ENCODE measurements around the gene SLC5A10. TPM values are rescaled to one million over a fixed set of nuclear protein-coding genes. Genes with fewer than 3 reads are reported as not detected.

Gene SLC5A10
- total RNA-seq, 1 experiment from 2014 or later, result not detected

GRCh38 chr17:19003543-19004420 is 51.8 kb downstream of the SLC5A10 start:
- H3K27me3 ChIP-seq (replicated peaks; ENCODE audit: insufficient read depth, low read depth, low read length, poor library complexity), result no peaks in the 10 kb centered on the region
- peak overlapping the region; percentile 68 for H3K27ac ChIP-seq (ENCODE audit: low read depth, low read length, poor library complexity, severe bottlenecking)
- peak overlapping the region; percentile 68 for H3K4me3 ChIP-seq (ENCODE audit: low read depth, low read length, poor library complexity, severe bottlenecking)
- BruUV-seq (replicated peaks), result no TSS peak
- DNase-seq (ENCODE audit: low spot score), result peak; percentile 21
- POLR2A ChIA-PET (ENCODE audit: low non-redundant PET), result no interaction called here
- TF ChIP-seq EZH2 (IDR thresholded peaks at IDR 0.05; ENCODE audit: borderline replicate concordance, low read depth, low read length, poor library complexity, severe bottlenecking), result no peak
- TF ChIP-seq CTCF (conservative IDR thresholded peaks at IDR 0.05; ENCODE audit: low read depth, low read length), result no peak
- CTCF ChIA-PET, result interaction anchor here (0.9 kb wide), 1 partner anchor 43 kb away, joined by 6 read pairs; no protein-coding TSS in a partner anchor
- H3K9me3 ChIP-seq (ENCODE audit: low read depth, low read length, poor library complexity, severe bottlenecking), result no peaks in the 10 kb centered on the region
- no peaks in the 10 kb centered on the region for H3K36me3 ChIP-seq (ENCODE audit: insufficient read depth, low read length, poor library complexity, severe bottlenecking)
- H3K4me1 ChIP-seq (ENCODE audit: insufficient read depth, low read length, poor library complexity, severe bottlenecking), result no peaks in the 10 kb centered on the region
- intact Hi-C loops (cut with micrococcal nuclease; ENCODE audit: unreplicated experiment), result no loop called here

- CTCF ChIA-PET, result interaction anchor here (0.9 kb wide), 1 partner anchor 43 kb away, joined by 6 read pairs; no protein-coding TSS in a partner anchor
- peak within 1 kb of the TSS; percentile 68 for H3K27ac ChIP-seq (ENCODE audit: low read depth, low read length, poor library complexity, severe bottlenecking)
- H3K27me3 ChIP-seq (replicated peaks; ENCODE audit: insufficient read depth, low read depth, low read length, poor library complexity), result no peaks in the 10 kb centered on the region
- POLR2A ChIA-PET (ENCODE audit: low non-redundant PET), result no interaction called here
- TF ChIP-seq EZH2 (IDR thresholded peaks at IDR 0.05; ENCODE audit: borderline replicate concordance, low read depth, low read length, poor library complexity, severe bottlenecking) (no peak), CTCF (conservative IDR thresholded peaks at IDR 0.05; ENCODE audit: low read depth, low read length) (no peak)
- no peaks in the 10 kb centered on the region for H3K9me3 ChIP-seq (ENCODE audit: low read depth, low read length, poor library complexity, severe bottlenecking)
- no peaks in the 10 kb centered on the region for H3K4me1 ChIP-seq (ENCODE audit: insufficient read depth, low read length, poor library complexity, severe bottlenecking)
- DNase-seq (ENCODE audit: low spot score), result peak; percentile 67
- intact Hi-C loops (cut with micrococcal nuclease; ENCODE audit: unreplicated experiment), result no loop called here
- H3K4me3 ChIP-seq (ENCODE audit: low read depth, low read length, poor library complexity, severe bottlenecking), result peak within 1 kb of the TSS; percentile 68
- no peaks in the 10 kb centered on the region for H3K36me3 ChIP-seq (ENCODE audit: insufficient read depth, low read length, poor library complexity, severe bottlenecking)
- no TSS peak for BruUV-seq (replicated peaks)
These were observed 52.6 kb downstream of the SLC5A10 start, which contains the start of gene FAM83G for GRCh38 chr17:19004421-19005136. Gene FAM83G, minus strand, starts transcription at chr17:19004764. Its CDS starts 723 bp downstream, at chr17:19004041.

GRCh38 chr17:19005137-19005773 is 53.3 kb downstream of the SLC5A10 start:
- Histone ChIP-seq H3K4me1 (ENCODE audit: insufficient read depth, low read length, poor library complexity, severe bottlenecking) (no peaks in the 10 kb centered on the region), H3K4me3 (ENCODE audit: low read depth, low read length, poor library complexity, severe bottlenecking) (peak overlapping the region; percentile 68), H3K9me3 (ENCODE audit: low read depth, low read length, poor library complexity, severe bottlenecking) (no peaks in the 10 kb centered on the region), H3K27ac (ENCODE audit: low read depth, low read length, poor library complexity, severe bottlenecking) (peak overlapping the region; percentile 58), H3K27me3 (replicated peaks; ENCODE audit: insufficient read depth, low read depth, low read length, poor library complexity) (no peaks in the 10 kb centered on the region), H3K36me3 (ENCODE audit: insufficient read depth, low read length, poor library complexity, severe bottlenecking) (no peaks in the 10 kb centered on the region)
- ChIA-PET POLR2A (ENCODE audit: low non-redundant PET) (no interaction called here), CTCF (no interaction called here)
- TF ChIP-seq EZH2 (IDR thresholded peaks at IDR 0.05; ENCODE audit: borderline replicate concordance, low read depth, low read length, poor library complexity, severe bottlenecking), result no peak
- TF ChIP-seq CTCF (conservative IDR thresholded peaks at IDR 0.05; ENCODE audit: low read depth, low read length), result no peak
- intact Hi-C loops (cut with micrococcal nuclease; ENCODE audit: unreplicated experiment), result no loop called here
- no TSS peak for BruUV-seq (replicated peaks)
- no peak for DNase-seq (ENCODE audit: low spot score)

All from A673 (cell line).